ENCODE data around the gene LAMA4. TPM values are rescaled to one million over a fixed set of nuclear protein-coding genes. Genes with fewer than 3 reads are reported as not detected.

The LAMA4 gene
- total and polyA plus RNA-seq, 2 of the 13 experiments (the other 11 are each of a cell fraction or from before 2014, with no cell fraction given) = not detected

DNA sequence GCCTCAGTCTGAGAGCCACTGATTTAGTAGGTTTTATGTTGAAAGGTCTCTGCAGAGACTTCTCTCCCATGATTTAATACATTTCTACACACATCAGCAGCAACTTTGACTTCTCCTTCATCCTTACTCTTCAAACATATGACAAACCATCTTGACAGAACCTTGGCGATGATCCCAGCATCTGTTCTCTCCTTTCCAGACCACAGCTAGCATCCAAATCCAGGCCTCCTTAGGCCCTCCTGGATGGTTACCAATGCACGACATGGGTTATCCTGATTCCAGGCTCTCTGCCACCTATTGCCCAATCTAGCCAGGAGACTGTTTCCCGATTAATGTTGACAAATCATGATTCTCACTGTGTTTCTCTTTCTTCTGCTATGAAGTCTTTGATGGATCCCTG, 16.8 kb downstream of the LAMA4 start:
- Histone ChIP-seq H3K27me3 (ENCODE audit: control insufficient read depth in 1 of 2, insufficient read depth in 2 of 2, low read length in 2 of 2) (no peaks in the 10 kb centered on the region; a peak in 1 of 5 replicates), H3K36me3 (replicated peaks in 1 of 2; ENCODE audit: control insufficient read depth in 1 of 2, insufficient read depth in 2 of 2, low read length in 2 of 2) (no peaks in the 10 kb centered on the region), H3K9ac (ENCODE audit: insufficient read depth, low read depth, low read length) (no peak overlapping the region), H3K27ac (ENCODE audit: extremely low read length, insufficient read depth, low read length) (no peak overlapping the region), H2AFZ (ENCODE audit: low read length) (no peak overlapping the region), H3K9me3 (ENCODE audit: low read length) (no peaks in the 10 kb centered on the region), H3K4me3 (replicated peaks in 1 of 3; ENCODE audit: insufficient read depth in 1 of 3, low read depth in 2 of 3, low read length in 3 of 3) (no peak overlapping the region), H3K4me2 (ENCODE audit: low read depth, low read length) (no peak overlapping the region), H3K79me2 (ENCODE audit: insufficient read depth, low read length) (no peaks in the 10 kb centered on the region), H4K20me1 (ENCODE audit: insufficient read depth, low read length) (no peaks in the 10 kb centered on the region), H3K4me1 (ENCODE audit: insufficient read depth, low read length) (no peaks in the 10 kb centered on the region)
- intact Hi-C loops (cut with micrococcal nuclease; ENCODE audit: unreplicated experiment) = no loop called here
- FAIRE-seq (no peak), ATAC-seq (no peak), DNase-seq (ENCODE audit: low spot score) (no peak)
- WGBS (ENCODE audit: low lambda C conversion rate) = 14% methylated on average over 3 of the region's 3 CpGs
- CTCF ChIA-PET (ENCODE audit: low intra/inter-chr PET ratio, low total read pairs) = no interaction called here
- TF ChIP-seq, protein P1, sequence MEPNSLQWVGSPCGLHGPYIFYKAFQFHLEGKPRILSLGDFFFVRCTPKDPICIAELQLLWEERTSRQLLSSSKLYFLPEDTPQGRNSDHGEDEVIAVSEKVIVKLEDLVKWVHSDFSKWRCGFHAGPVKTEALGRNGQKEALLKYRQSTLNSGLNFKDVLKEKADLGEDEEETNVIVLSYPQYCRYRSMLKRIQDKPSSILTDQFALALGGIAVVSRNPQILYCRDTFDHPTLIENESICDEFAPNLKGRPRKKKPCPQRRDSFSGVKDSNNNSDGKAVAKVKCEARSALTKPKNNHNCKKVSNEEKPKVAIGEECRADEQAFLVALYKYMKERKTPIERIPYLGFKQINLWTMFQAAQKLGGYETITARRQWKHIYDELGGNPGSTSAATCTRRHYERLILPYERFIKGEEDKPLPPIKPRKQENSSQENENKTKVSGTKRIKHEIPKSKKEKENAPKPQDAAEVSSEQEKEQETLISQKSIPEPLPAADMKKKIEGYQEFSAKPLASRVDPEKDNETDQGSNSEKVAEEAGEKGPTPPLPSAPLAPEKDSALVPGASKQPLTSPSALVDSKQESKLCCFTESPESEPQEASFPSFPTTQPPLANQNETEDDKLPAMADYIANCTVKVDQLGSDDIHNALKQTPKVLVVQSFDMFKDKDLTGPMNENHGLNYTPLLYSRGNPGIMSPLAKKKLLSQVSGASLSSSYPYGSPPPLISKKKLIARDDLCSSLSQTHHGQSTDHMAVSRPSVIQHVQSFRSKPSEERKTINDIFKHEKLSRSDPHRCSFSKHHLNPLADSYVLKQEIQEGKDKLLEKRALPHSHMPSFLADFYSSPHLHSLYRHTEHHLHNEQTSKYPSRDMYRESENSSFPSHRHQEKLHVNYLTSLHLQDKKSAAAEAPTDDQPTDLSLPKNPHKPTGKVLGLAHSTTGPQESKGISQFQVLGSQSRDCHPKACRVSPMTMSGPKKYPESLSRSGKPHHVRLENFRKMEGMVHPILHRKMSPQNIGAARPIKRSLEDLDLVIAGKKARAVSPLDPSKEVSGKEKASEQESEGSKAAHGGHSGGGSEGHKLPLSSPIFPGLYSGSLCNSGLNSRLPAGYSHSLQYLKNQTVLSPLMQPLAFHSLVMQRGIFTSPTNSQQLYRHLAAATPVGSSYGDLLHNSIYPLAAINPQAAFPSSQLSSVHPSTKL (CRISPR knock-in tag; IDR thresholded peaks at IDR 0.05) = no peak
- no peak for TF ChIP-seq NONO (IDR thresholded peaks at IDR 0.05)
- TF ChIP-seq NONO (CRISPR knock-in tag; conservative IDR thresholded peaks at IDR 0.05) = no peak
- TF ChIP-seq CEBPB (IDR thresholded peaks at IDR 0.05; ENCODE audit: borderline replicate concordance, low read depth, low read length) = peak; percentile 43; the same call in 1 of the 2 replicates
- TF ChIP-seq TEAD2 (CRISPR knock-in tag; IDR thresholded peaks at IDR 0.05) = no peak
- TF ChIP-seq, protein P2, sequence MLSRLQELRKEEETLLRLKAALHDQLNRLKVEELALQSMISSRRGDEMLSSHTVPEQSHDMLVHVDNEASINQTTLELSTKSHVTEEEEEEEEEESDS (CRISPR knock-in tag; IDR thresholded peaks at IDR 0.05; ENCODE audit: borderline replicate concordance) = no peak
- in situ Hi-C loops (cut with HindIII; ENCODE audit: extremely low pct_ligation_motif_present, low pct_unique_long_range_greater_than_20kb) = no loop called here
- BruUV-seq (replicated peaks) = no TSS peak
- POLR2A ChIA-PET = no interaction called here
